ENCODE results near the gene PWWP2B. TPM values are rescaled to one million over a fixed set of nuclear protein-coding genes. Genes with fewer than 3 reads are reported as not detected.

PWWP2B gene
- total and polyA plus RNA-seq, 9 of the 15 experiments (the other 6 are each of a cell fraction or from before 2014, with no cell fraction given), result 0.07 to 9.2 (median 1.6) TPM; not detected in 1

DNA sequence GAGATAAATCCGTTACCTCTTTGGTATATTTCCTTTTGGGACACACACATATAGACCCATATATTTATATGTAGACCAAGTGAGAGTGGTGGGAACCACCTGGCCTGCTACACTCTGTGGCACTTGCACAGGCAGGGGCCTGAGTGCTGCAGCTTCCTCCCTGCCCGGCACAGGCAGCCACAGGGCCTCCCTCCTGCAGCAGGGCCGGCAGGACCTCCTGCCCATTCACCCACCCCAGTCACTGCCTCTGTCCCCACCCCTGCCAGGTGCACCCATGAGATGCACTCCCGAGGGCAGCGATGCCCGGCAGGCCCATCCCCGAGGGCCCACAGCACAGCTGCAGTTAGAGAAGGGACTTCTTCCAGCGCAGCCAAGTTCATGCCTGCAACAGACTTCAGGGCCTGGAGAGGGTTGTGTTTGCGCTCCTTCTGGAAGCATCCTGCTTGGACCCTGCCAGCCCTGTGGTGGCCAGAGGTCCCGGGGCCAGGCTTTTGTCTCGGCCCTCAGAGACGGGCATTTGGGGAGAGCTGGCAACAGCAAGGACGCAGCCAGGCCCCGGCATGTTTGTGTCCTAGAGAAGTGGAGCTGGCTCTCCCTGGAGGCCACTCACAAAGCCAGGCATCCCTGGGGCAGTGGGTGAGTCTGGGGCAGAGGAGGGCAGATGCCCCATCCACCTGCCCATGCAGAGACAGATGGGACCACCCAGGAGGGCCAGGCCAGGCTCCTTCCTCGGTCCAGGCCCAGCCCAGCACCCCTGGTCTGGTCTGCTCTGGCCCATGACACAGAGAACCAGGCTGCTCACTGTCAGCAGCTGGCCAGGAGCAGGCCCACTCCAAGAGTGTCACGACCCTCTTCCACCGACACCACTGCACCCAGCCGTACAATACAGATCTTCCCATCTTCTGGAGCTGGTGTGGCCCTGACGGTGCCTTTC is 41.4 kb downstream of the PWWP2B start:
- 40% methylated on average over 17 of the region's 19 CpGs for WGBS (ENCODE audit: insufficient coverage, low coverage, missing lambda C conversion rate)
- BruUV-seq (replicated peaks), result no TSS peak
- DNase-seq (ENCODE audit: extremely low read depth in 1 of 4, low spot score in 3 of 4) (no peak), ATAC-seq (no peak), FAIRE-seq (no peak)
- no peaks in the 10 kb centered on the region for H3K9me3 ChIP-seq (replicated peaks; ENCODE audit: control insufficient read depth, insufficient read depth, low read depth, low read length)
- no peak overlapping the region for H3K4me3 ChIP-seq
- no peak for TF ChIP-seq SMARCC2 (IDR thresholded peaks at IDR 0.05; ENCODE audit: low read depth)
- TF ChIP-seq FOXK1 (CRISPR knock-in tag; IDR thresholded peaks at IDR 0.05; ENCODE audit: borderline replicate concordance), result no peak
- TF ChIP-seq, protein P1, sequence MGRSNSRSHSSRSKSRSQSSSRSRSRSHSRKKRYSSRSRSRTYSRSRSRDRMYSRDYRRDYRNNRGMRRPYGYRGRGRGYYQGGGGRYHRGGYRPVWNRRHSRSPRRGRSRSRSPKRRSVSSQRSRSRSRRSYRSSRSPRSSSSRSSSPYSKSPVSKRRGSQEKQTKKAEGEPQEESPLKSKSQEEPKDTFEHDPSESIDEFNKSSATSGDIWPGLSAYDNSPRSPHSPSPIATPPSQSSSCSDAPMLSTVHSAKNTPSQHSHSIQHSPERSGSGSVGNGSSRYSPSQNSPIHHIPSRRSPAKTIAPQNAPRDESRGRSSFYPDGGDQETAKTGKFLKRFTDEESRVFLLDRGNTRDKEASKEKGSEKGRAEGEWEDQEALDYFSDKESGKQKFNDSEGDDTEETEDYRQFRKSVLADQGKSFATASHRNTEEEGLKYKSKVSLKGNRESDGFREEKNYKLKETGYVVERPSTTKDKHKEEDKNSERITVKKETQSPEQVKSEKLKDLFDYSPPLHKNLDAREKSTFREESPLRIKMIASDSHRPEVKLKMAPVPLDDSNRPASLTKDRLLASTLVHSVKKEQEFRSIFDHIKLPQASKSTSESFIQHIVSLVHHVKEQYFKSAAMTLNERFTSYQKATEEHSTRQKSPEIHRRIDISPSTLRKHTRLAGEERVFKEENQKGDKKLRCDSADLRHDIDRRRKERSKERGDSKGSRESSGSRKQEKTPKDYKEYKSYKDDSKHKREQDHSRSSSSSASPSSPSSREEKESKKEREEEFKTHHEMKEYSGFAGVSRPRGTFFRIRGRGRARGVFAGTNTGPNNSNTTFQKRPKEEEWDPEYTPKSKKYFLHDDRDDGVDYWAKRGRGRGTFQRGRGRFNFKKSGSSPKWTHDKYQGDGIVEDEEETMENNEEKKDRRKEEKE (IDR thresholded peaks at IDR 0.05; ENCODE audit: borderline replicate concordance in 1 of 2, control insufficient read depth in 1 of 2, low read depth in 2 of 2, low read length in 1 of 2), result no peak
- H3K4me2 ChIP-seq (ENCODE audit: insufficient read depth, low read length), result no peak overlapping the region
- H3K27me3 ChIP-seq (ENCODE audit: control insufficient read depth in 2 of 2, insufficient read depth in 2 of 2, low read length in 2 of 2), result no peaks in the 10 kb centered on the region
- H3K4me1 ChIP-seq (replicated peaks in 1 of 2; ENCODE audit: control insufficient read depth in 2 of 2, insufficient read depth in 2 of 2, low read length in 2 of 2), result peaks cover 0 to 31% of the 10 kb centered on the region in 2 experiments; a peak in 3 of 5 replicates
- in situ Hi-C loops (cut with MboI), result no loop called here
- H3K79me2 ChIP-seq (ENCODE audit: control insufficient read depth, insufficient read depth, low read length), result no peaks in the 10 kb centered on the region
- ChIA-PET POLR2A (interaction anchor here (0.5 to 0.7 kb wide), 4 partner anchors 9 to 974 kb away, joined by 3 to 4 read pairs (median 4); no protein-coding TSS in a partner anchor), CTCF (ENCODE audit: low intra/inter-chr PET ratio) (no interaction called here)
- H2AFZ ChIP-seq (ENCODE audit: low read depth, low read length), result 0 out of 2 replicates have a peak overlapping the region, but pooled peaks have one; percentile 63
- H4K20me1 ChIP-seq (replicated peaks; ENCODE audit: control insufficient read depth, insufficient read depth, low read length), result no peaks in the 10 kb centered on the region
- H3K9ac ChIP-seq (ENCODE audit: insufficient read depth in 1 of 2, low read depth in 2 of 2, low read length in 2 of 2), result no peak overlapping the region
- intact Hi-C loops (cut with micrococcal nuclease), result no loop called here
- H3K36me3 ChIP-seq (ENCODE audit: control insufficient read depth, insufficient read depth, low read length), result no peaks in the 10 kb centered on the region
- H3K9me1 ChIP-seq (ENCODE audit: control insufficient read depth, insufficient read depth, low read length), result no peaks in the 10 kb centered on the region
- H3K27ac ChIP-seq (ENCODE audit: extremely low read depth, low read depth, low read length), result no peak overlapping the region

Measured in K562 (cell line).